Embryonic facial prominence (tissue), 1 donor: ENCODE results near the gene CCNY.

Experiments used
- DNase-seq: peaks from one replicate; pipeline ENCODE4 v3.0.0-alpha.2; 2016; ENCODE audit errors: extremely low spot score

Gene CCNY

DNA sequence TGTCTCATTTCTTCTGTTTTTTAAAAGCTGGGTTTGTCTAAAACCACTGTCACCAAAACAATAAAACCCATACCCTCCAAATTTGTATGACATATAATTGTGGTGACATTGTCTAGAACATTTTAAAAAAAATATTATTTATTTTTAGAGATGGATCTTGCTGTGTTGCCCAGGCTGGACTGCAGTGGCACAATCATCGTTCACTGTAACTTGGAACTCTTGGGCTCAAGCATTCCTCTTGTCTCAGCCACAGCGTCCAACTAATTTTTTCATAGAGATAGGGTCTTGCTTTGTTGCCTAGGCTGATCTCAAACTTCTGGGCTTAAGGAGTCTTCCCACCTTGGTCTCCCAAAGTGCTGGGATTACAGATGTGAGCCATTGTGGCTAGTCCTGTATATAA is 116.5 kb downstream of the CCNY start:
- no peak for DNase-seq

DNA sequence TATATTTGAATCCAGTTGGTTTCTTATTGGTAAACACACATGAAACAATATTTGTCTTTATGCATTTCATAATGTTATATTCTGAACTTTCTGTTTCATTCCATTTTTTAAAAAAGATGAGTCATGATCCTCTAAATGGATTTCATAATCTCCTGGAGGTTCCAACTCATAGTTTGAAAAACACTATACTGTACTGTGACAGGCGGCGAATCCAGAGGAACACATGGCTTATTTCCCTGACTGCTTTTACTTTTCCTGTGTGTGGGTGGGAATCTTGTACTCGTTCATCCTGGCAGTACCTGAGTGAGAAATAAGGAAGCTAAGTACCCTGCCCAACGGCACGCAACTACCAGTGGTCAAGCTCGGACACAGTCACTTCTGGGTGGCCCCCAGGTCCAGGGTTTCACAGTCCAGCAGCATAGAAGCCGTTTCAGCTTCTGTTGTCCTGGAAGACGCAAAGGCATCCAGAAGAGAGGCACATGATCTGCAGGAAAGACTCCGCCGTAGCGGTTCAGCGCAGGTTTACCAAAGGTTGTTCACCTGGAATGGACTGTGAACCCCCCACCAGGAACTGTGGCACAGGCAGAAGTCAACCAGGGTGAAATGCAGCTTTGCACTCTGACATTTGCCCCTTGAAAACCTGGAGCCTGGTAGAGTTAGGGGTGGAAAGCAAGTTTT is 117.7 kb downstream of the CCNY start:
- DNase-seq = no peak

DNA sequence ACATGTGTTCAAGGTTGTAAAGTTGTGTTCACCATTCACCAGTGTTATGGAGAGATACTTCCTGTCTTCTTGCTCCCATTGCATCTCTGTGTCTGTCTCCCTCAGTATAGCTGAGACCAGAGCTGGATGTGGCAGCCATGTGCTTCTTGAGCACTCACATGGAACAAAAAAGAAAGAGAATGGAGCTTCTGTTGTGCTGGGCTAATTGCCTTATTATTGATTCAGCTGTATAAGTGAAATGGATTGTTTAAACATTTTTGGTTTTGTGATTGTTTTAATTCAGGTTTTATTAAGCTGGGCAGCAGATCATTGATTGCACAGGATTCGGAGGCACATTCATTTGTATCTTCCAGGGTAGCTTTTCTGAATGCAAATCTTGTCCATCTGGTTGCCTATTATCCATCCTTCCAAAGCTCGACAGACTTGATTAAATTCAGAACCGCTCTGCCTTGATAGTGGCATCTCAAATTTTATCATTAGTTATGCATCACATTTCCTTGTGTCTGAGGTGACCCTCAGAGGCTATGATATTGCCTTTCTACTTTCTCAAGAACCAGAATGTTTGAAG is 119.9 kb downstream of the CCNY start:
- DNase-seq = no peak

DNA sequence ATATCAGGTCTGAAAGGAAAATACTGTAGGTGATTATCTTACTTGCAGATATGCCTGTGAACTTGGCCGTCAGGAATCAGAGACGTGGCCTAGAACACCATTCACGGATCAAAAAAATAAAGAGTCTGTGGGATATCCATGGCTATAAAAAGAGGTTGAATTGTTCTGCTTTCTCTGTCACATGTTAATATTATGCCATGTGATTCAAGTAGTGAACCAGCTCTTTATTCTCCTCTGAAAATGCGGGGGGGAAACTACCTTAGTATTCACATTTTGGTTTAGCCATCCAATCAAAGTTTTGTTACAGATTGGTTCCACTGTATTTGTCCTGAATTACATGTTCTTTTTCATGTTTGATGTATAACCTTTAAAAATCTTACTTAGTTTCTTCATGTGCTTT is 120.5 kb downstream of the CCNY start:
- no peak for DNase-seq

DNA sequence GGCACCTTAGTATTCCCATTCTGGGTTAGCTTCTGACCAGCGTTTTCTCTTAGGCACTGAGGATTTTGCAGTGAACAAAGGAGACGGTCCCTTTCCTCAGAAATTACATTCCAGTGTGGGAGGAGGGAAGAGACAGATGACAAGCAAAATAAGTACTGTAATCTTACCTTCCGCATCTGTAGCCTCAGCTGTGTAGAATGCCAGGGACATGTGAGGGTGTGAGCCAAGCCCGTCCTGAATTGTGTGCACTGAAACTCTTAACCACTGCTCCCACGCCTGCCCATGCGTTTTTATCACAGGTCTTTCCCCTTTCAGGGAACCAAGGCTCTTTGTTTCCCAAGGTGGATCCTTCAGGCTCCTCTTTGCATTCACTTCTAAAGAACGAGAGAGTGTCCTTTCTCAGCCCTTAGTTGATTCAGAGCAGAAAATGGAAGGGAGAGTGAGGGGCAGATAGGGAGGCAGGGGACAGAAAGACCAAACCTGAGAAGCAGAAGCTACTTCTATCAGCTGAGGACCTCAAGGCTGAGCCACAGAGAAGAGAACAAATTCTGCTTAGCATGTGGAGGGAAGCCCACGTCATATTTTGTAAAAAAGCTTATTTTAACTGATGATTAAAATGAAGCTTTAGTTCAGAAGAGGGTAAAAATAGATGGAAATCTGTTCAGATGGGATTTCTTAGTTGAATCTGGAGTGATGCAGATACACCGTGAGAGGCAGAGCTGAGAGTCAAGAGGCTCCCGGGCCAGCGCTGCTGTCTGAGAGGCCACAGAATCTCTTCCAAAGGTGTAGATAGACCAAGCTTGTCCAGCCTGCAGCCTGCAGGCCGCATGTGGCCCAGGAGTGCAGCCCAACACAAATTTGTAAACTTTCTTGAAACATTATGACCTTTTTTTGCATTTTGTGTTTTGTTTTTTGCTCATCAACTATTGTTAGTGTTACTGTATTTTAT is 122.5 kb downstream of the CCNY start:
- DNase-seq = no peak

DNA sequence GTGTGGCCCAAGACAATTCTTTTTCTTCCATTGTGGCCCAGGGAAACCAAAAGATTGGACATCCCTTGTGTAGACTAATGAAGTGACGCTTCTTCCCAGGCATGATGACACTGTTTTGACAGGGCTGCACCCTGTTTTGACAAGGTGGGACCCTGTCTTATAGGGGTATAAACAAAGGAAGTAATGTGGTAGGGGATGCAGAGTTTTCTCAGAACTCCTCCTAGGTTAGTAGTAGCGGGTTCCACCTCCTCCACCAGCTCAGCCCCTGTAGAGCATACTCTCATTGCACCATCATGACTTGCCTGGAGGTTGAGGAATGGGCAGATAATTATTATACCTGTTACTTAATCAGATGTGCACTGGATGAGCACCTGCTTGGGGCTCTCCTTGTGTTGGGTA is 123.1 kb downstream of the CCNY start:
- DNase-seq = no peak

DNA sequence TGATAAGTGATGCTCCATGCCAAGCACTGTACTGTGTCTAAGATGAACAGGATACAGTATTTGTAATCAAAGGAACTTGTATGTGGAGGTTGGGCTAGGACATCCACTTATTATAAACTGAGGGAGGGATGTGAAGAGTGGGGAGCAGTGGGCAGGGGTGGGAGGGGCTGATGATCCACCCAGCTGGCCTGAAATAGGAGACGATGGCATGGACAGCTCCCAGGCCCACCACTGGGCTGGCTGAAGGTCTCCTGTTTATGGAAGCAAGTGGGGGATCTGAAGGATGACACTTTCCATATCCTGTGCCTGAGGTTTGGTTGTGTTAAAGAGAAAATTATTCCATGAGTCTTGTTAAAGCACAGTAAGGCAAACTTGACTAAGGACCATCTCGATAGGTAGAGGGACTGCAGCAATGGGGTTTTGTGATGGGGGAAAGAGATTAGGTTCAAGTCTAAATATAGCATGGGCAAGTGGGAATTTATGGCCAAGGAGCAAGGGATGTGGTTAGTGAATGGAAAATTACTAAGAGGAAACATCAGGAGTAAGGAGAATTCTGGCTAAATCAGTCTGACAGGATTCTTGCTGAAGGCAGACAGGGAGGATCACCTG is 124.6 kb downstream of the CCNY start:
- DNase-seq = no peak

DNA sequence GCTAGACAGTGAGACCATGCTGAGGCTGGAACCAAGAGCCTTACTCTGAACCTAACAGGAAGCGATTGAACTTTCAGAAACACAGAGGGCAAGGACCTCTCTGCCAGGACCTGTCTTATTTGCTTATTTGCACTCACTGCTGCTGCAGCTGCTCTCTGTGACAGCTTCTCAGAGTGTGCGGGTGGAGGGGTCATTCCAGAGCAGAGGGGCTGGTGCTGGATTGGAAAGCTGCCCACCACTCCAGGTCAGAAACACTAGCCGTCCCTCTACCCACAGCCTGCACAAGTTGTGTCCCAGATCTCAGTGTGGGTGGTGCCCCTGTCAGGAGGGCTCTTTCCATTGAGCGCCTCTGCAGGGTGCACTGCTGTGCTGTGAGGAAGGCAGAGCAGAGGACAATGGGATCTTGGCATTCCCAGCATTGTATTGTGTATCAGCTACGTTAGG is 126.2 kb downstream of the CCNY start:
- DNase-seq = no peak

DNA sequence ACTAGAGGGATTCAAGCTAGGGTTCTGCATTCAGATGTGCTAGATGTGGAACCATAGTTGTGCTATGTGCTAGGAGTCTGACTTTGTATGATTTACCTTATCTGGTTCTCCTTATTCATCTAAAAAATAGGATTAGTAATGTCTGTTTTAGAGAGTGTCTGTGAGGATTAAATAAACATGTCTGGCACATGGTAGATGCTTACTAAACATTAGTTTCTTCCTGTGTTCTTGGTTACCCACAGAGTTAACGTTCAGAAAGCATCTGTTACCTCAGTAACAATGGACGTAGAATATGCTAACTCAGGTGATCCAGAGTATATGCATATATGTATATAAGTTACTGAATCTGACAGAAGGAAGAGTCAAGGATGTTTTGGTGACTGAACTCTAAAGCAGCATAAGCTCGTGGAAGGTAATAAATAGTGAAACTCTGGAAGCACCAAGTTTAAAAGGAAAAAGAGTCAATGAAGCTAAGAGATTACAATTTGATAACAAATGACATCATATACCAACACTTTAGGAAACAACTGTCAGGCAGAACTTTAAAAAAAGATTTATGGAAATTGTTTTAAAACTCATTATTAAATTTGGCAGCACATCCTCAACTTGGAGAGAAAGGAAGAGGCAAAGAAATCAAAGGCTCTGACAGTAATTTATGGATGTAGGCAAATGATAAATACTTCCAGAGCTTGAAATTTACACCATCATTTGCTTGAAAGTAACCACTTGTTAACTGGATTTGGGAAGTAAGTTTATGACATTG is 127.0 kb downstream of the CCNY start:
- DNase-seq = no peak

DNA sequence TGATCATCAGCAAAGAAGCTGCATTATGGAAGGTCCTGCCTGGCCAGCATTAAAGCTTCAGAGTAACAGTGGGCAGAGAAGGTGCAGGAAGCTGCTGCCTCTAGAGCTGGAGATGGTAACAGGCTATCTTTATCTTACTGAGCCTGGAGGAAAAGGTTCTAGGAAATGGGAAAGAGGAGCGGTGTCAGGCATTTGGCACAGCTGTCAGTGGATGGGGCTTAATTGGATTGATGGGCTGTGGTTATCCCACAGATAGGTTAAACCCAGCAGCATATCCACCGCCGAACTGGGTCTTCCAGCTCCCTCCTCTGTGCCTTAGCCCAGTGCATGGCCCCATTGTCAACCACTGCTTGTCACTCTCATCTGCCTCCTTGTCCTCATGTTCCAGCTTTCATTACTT is 127.6 kb downstream of the CCNY start:
- no peak for DNase-seq

DNA sequence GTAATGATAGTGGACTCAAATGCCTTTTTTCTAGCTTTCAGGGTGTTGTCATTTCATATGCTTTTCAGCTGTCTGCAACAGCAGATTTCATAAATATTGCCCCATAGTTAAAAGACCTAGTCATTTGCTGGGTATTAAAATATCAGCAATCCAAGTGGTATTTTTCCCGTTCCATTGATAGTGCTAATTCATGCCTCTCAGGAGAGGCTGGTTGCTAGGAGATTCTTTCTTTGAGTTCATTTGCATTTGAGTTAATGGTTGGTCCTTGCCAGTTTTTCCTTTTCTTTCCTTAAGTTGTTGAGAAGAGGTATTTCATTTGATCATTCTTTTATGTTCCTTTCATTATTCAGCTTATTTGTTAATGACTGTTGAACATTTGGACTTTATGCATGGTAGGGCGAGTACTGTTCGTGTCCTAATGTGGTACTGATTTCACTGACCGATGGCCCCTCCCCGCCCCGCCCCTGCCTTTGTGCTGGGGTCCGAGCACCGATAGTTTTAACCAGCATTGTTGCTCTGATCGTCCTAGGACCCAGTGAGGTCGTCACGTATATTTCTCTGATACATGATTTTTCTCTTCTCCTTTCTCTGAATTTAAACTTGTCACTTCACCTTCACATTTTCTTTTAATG is 128.6 kb downstream of the CCNY start:
- DNase-seq = no peak

DNA sequence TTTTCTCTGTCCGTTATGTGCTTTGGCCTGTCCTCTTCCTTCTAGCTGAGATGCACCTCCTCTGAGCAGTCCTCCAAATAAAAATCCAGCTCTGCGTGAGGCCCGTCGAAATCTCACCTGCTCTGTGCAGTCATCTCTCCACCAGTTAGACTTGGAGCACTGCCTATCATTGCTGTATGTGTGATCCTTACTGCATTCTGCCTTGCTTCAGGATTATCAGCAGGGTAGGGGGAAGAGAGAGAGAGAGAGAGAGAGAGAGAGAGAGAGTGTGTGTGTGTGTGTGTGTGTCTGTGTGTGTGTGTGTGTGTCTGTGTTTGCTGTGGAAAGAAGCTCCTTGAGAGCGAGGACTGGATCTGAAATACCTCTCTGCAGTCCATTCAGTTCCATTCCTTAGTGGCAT is 129.4 kb downstream of the CCNY start:
- no peak for DNase-seq

DNA sequence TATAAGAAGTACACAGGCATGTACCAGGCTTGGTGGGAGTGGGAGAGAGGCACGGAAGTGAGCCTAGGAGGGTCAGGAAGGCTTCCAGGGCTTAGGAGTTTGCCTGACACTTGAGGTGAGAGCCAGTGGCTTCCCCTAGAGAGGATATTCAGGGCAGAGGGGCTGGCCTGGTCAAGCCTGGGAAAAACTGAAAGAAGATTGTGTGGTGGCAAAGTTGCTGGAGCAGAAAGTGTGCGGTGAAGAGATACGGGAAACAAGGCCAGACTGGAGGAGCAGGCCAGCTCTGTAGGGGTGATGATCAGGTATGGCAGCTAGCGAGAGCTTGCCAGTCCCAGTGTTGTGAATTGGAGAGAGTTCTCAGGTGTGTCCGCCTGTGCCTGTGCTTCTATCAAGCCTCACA is 129.9 kb downstream of the CCNY start:
- DNase-seq = no peak

DNA sequence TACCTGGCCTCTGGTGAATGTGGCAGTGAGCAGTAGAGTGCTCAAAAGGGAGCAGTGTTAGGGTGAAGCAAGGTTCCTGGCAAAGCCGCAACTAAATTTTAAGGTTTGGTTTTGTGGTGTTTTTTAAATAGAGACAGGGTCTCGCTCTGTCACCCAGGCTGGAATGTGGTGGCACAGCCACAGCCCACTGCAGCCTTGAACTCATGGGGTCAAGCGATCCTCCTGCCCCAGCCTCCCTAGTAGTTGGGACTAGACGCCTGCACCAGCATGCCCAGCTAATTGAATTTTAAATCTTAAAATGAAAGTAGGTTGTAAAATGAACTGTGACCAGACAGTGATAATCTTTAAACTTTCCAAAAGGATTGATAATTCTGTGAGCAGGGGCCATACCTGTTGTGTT is 130.4 kb downstream of the CCNY start:
- no peak for DNase-seq

DNA sequence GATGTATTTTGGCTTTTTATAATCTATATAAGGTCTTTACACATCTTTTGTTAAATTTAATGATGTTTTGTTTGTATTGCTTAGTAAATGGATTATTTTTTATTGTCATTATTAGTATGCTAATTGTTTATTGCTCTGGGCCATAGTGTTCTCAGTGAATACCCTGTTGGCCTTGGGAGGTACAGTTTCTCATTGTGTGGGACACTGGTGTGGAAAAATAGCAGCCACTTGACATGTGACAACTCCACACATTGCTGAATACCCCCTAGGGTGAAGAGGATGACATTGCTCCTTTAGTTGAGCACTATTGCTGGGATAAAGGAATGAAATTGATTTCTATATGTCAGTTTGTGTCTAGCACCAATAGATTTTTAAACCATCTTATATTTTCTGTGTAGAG is 130.9 kb downstream of the CCNY start:
- DNase-seq = no peak

DNA sequence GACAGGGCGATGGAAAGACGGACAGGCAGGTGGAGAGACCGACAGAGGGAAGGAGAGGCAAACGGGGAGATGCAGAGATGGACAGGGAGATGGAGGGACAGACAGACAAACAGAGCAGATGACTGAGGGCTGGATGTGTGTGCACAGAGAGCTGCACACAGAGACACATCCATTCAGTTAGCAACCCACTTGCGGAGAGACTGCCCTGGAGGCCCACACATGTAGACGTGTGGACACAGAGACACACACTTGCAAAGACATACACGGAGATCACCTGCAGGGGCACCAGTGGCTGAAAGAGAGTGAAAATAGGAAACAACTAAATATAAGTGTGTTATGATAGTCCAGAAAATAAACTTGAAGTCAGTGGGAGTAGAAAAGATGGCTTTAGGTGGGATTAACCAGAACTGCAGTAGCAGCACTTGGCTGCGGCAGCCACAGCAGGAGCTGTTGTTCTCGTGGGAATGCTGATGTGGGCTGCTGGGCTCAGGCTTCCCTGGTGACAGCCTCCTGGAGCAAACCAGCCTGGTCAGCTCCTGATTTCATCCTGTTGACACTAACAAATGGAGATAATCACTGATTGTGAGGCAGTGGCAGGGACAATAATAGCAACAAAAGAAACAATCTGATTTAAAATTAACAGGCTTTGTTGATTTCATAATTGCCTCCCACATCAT is 134.1 kb downstream of the CCNY start:
- DNase-seq = no peak

DNA sequence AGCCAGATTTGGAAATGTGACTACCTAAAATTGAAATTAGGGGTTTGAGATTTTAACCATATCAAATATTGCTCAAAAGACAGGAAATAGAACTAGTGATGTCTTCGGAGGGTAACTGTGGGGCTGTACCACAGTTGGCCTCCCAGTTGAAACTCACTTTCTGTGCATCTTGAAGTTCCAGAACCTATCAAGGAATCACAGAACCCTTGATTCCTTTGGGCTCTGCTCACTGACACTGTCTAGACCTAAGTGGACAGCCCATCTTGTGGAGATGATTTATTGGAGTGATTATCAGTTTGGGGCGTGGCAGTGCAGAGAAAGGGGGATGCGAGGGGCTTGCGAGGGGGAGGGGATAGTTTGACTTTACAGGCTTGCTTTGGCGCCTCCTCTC is 134.6 kb downstream of the CCNY start:
- DNase-seq = no peak

DNA sequence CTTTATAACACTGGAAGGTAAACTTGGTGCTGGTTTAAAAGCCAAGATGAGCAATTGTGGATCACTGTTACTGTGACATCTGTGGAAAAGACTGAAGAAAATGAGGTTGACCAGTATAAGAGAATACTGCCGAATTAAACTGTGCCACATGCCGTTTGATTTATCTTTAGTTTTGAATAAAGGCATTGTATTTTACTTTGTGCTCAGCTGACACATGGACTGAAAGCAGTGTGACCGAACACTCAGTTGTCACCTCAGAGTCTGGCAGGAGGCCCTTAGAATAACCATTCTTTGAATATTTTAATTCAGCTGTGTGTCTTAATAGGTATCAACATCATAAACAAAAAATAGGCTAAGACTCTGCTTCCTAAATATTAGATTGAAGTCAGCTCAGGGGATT is 135.1 kb downstream of the CCNY start:
- no peak for DNase-seq

DNA sequence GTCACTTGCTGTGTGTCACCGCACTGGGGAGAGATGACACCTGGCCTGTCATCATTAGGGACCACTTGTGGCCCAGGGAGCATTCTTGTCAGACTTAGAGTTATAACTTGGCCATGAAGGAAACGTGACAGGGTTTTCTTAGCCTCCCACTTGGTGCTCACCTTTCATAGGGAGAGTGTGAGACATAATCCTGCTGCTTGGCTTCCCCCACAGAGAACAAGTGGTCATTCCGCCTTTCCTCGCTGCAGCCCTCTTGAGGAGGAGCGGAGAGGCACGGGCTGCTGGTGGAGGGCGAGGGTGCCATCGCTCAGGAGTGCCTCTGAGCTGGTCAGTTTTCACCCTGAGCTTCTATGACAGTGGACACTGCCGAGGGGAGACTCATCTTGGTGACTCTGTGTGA is 143.8 kb downstream of the CCNY start:
- no peak for DNase-seq

DNA sequence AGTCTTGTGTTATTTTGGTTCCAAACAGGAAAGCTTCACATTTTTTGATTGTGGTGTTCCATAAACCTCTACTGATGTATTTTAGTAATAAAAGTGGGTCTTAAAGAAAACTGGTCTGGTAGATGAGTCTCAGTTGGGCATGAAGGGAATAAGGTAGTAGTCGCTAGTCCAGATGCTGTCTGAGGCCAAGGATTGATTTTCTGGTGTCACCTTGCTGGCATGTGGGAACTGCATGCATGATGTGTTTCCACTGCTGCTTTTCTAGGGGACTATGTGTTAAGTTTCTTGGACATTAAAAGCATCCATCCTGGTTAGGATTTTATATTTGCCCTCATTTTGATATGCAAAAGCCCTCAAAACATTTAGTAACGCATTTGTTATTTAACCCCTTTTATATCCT is 145.1 kb downstream of the CCNY start:
- no peak for DNase-seq
